Effector CD8-positive, alpha-beta T cell (primary cell): ENCODE results near the gene WDR33.

ENCODE experiments used
- DNase-seq: peaks from one replicate; lab custom pipeline; 2025; lab: John Stamatoyannopoulos, UW

Gene WDR33

GRCh38 chr2:127694986-127695385 lies 116.0 kb downstream of the WDR33 start:
- no peak for DNase-seq

DNA sequence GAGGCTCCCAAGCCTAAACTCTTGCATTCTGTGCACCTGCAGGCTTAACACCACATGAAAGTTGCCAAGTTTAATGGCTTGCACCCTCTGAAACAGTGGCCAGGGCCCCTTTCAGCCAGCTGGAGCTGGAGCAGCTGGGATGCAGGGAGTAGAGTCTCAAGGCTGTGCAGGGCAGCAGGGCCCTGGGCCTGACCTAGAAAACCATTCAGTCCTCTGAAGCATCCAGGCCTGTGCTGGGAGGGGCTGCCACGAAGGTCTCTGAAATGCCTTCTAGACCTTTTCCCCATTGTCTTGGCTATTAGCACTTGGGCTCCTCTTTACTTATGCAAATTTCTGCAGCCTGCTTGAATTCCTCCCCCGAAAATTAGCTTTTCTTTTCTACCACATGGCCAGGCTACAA lies 120.3 kb downstream of the WDR33 start:
- no peak for DNase-seq

DNA sequence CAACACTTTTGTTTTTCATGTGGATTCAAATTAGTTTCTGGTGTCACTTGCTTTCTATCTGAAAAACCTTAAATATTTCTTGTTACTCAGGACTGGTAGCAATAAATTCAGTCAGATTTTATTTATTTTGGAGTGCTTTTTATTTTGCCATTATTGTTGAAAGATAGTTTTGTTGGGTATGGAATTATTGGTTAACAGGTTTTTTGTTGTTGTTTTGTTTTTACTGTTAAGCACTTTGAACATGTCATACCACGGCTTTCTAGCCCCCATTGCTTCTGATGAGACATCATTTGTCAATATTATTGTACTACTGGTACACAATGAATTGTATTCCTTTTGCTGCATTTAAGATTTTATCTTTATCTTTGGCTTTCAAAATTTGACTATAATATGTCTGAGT lies 122.6 kb downstream of the WDR33 start:
- no peak for DNase-seq

DNA sequence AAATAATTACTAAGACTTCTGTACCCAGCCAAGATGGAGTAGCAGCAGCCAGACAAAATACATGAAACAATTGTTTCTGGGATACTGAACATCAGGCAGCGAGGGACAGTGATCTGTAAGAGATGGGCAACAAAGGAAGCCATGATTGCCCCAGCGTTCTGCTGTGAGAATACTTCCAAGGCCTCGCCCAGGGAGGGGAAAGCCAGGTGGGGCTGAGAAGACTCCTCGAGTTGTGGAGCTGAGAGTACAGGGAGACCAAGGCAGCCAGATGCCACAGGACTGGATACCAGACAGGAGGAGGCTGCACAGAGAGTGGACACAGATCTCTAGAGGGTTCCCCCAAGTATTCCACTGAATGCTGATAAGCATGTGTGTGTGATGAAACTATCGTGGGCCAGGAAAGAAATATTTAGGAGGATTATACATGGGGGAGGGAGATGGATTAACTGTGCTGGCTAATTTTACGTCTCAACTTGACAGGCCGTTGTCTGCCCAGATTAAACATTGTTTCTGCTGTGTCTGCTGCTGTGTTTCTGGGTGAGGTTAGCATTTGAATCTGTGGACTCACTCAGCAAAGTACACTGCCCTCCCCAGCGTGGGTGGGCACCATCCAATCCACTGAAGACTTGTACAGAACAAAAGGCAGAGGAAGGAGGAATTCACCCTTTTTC lies 125.4 kb downstream of the WDR33 start:
- DNase-seq: no peak

DNA sequence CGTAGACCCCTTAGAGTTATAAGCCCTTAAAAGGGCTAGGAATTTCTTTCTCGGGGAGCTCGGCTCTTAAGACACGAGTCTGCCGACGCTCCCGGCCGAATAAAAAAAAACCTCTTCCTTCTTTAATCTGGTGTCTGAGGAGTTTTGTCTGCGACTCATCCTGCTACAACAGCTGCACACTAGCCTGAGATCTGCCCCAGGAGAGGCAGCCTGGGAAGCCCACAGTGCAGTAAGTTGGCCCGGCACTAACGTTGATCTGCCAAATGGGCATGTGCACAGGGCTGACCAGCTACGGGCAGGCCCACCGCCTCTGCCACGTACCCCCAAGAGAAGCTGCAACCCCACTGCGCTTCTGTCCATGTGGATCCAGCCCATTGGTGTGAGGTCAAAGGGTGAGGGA lies 127.2 kb downstream of the WDR33 start:
- no peak for DNase-seq

DNA sequence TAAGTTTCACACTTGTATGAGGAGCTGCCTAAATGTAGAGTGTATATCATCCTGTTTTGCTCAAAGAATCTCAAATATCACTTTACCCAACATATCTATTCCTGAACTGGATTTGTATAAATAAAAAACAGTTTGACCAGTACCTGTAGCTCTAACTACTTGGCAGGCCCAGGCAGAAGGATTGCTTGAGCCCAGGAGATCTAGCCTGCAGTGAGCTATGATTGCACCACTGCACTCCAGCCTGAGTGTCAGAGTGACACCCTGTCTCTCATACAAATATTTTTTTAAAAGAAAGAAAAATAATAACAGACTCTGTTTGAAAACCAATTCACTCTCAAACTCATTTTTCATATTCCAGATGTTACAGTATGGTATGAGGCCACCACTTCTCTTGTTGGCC lies 127.9 kb downstream of the WDR33 start:
- no peak for DNase-seq

DNA sequence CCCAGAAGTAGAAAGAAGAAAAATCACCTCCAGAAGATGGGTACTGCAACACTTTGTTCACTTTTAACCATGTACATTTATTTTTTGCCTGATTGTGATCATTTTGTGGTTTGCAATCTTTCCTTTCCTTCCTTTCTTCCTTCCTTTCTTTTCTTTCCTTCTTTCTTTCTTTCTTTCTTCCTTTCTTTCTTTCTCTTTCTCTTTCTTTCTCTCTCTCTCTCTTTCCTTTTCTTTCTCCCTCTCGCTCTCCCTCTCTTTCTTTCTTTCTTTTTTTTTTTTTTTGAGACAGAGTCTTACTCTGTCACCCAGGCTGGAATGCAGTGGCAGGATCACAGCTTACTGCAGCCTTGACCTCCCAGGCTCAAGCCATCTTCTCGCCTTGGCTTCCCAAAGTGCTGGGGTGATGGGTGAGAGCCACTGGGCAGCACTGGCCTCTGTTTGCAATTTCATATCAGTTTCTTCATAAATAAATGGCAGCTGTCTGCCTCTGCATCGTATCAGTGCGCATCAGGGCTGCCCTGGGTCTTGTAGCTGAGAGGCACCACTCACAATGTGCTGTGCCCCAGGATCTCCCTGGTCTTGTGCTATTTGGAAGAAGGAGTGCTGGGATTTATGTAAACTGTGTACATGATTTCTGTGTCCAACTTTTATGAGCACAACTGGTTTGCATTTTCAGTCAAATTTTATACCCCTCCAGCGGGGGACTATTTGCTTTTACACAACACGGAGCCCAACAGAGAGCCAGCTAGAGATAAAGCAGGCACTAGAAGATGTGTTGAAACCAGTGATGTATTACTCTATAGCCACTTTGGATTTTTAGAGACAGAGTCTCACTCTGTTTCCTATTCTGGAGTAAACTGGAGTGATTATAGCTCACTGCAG lies 128.8 kb downstream of the WDR33 start:
- no peak for DNase-seq

DNA sequence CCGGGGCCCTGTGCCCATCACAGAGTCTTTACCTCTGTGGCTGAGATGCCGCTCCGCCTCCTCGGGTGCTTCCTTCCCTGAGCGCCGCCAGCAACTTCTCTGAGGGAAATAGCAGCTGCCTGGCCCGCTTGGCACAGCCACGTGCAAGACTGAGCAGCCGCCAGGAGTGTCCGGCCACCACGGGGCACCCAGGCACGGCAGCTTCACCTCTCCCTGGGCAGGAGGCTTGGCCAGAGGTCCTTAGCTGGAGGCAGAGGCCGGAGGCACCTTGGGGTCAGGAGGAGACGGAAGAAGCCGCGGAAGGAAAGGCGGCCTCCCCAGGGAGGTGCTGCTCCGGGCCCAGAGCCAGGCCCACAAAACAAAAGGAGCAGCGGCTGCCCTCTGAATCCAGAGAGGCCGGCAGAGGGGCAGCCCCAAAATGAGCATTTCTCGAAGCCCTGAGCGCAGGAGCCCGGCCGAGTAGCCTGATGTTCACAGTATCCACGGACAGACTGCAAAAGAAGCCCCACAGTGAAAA lies 129.6 kb downstream of the WDR33 start:
- no peak for DNase-seq

- DNase-seq: no peak
These were observed 130.2 kb downstream of the WDR33 start for GRCh38 chr2:127680706-127681287.

GRCh38 chr2:127679680-127680361 lies 131.2 kb downstream of the WDR33 start:
- DNase-seq: no peak

DNA sequence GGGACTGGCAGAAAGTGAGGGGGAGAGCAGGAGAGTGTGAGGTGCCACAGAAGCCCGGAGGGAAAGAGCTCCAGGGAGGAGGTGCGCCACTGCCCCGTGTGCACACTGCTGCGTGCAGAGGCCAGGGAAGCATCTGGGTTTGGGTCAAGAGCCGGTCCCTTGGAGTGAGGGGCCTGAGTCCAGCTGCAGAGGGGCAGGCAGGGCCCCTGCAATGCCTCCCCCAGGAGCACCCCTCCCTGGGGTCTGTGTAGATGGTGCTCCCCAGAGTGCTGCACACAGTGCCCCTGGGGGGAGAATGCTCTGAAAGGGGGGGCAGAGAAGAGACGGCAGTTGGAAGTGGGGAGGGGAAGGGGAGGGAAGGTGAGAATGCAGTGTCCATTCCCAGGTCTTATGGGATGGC lies 132.0 kb downstream of the WDR33 start:
- DNase-seq: no peak

- no peak for DNase-seq
These were observed 132.4 kb downstream of the WDR33 start for GRCh38 chr2:127678531-127678930.

DNA sequence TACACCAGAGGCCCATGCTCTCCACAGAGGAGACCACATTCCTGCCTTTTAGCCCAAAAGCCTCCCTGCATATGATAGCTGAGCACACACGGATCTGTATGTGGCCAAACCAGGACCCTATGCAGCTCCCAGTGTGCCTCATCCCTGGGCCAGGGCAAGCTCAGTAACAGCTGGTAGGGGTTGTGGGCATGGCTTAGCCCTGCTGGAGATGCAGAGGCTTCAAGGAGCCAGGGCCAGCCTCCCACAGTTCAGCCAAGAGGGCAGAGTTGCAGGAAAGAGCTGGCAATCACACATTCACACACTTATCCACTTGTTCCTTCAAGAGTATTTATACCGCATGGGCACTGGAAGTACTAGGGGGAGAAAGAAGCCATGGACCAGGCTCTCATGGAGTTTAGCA lies 134.1 kb downstream of the WDR33 start:
- DNase-seq: no peak

GRCh38 chr2:127675331-127676261 lies 135.4 kb downstream of the WDR33 start, which contains the start of gene LIMS2:
TSS of gene LIMS2 (minus strand) at chr2:127675530. CDS start at chr2:127675024, 506 bp downstream.
- no peak for DNase-seq

- DNase-seq: no peak
These were observed 136.4 kb downstream of the WDR33 start for GRCh38 chr2:127674241-127675209.

DNA sequence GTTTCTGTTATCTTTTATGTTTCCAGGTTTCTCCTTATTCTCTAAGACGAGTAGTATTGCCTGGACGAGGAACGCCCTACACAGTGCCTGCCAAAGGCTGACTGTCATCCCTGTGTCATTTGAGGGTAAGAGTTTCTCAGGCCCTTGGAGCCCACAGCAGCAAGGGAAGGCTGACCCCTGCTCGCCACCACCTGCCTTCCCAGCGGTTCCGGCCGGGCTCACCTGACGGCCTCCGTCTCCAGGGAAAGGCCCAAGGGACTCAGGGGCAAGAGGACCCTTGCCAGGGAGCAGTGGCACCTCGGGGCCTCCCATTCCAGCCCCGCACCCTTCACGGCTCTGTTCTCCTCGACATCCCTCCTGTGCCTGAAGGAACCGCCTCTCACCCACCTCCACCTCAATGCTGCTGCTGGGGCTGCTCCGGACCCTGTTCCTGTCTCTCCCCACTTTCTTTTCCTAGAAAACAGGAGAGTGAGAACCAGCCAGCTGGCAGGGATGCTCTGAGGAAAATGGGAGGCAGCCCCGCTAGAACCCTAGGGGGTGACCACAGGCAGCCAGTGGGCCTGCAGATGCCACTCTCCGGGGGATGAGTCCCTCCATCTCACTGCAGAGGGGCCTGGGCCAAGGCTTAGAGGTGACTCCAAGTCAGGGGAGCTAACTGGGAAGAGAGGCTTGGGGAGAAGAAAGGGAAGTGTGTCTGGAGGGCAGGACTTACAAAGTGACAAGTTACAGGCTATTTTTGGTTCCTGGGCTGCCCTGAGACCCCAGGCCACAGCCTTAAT lies 137.5 kb downstream of the WDR33 start:
- no peak for DNase-seq

DNA sequence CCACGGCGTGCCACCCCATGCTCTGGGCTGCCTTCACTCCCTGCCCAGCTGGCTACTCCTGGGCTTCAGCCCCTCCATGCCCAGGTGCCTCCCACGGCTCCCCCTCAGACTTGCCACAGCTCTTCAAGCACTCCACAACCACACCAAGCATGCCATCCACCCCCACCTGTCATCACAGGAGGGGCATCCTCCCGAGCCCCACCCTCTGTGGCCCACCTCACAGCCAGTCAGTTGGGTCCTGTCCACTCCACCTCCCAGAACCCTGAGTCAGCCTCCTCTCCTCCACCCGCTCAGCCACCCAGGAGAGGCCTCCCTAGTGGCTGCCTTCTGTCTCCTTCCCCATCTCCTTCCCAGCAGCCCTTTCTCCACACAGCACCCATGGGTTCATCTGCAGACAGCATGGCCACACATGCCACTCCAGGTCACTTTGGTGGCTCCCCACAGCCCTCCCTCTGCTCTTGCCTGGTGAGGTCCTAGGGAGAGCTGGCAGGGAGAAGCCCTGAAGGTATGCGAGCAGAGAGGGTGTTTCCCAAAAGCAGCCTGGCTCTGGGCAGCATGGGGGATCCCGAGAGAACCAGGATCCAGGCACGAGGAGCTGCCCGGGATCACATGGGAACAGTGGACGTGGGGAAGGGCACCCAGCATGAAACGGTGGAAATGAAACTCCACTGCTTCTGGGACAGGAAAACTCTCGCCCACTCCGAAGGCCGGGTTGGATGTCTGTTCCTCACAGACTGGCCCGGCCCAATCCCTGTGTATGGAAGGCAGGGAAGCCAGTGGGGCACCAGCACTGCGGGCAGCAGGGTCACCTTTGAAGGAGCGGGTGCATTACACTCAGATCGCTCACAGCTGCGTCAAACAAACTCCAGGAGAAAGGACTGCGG lies 138.4 kb downstream of the WDR33 start:
- DNase-seq: no peak
